Esophagus (tissue), 2 donors: ENCODE results near the gene CCS. TPM values are rescaled to one million over a fixed set of nuclear protein-coding genes. Genes with fewer than 3 reads are reported as not detected.
"Not testable (repeated sequence)": the region's sequence is repeated elsewhere in the genome, so short reads cannot be mapped to it uniquely, and the experiment has no call there.

Experiments used
- H3K27ac ChIP-seq, 2 donors: one replicate each; pipeline ENCODE4 v1.5.1; 2013; ENCODE audit warnings: low read depth in 2 of 2, mild to moderate bottlenecking in 2 of 2, inconsistent platforms in 1 of 2, low read length in 1 of 2, moderate library complexity in 1 of 2
- H3K27me3 ChIP-seq, 2 donors: one replicate each; pipeline ENCODE4 v1.6.1; 2013; ENCODE audit warnings: low read length in 2 of 2, control low read depth in 1 of 2, mild to moderate bottlenecking in 1 of 2; ENCODE audit not compliant: insufficient read depth in 2 of 2, control insufficient read depth in 1 of 2
- H3K36me3 ChIP-seq, 2 donors: one replicate each; pipeline ENCODE4 v1.6.1; 2013; ENCODE audit warnings: low read length in 1 of 2; ENCODE audit not compliant: control insufficient read depth in 2 of 2, insufficient read depth in 2 of 2
- H3K4me1 ChIP-seq, 2 donors: one replicate each; pipeline ENCODE4 v1.6.1; 2013; ENCODE audit warnings: low read length in 1 of 2; ENCODE audit not compliant: control insufficient read depth in 2 of 2, insufficient read depth in 2 of 2
- H3K4me3 ChIP-seq, 2 donors: one replicate each; pipeline ENCODE4 v1.5.1; 2013; ENCODE audit warnings: low read length in 2 of 2, mild to moderate bottlenecking in 2 of 2, low read depth in 1 of 2, moderate library complexity in 1 of 2
- H3K9me3 ChIP-seq, 2 donors: one replicate each; pipeline ENCODE4 v1.6.1; 2013; ENCODE audit warnings: mild to moderate bottlenecking in 2 of 2, low read depth in 1 of 2, low read length in 1 of 2, moderate library complexity in 1 of 2; ENCODE audit not compliant: control insufficient read depth in 2 of 2, insufficient read depth in 1 of 2
- WGBS, 2 donors: extraction: QIAGEN DNeasy Blood & Tissue Kit; methylation state at CpG; one replicate each; pipeline ENCODE4 v1.1.7; 2013; 5-methylcytosine and 5-hydroxymethylcytosine counted together
- polyA plus RNA-seq, 2 donors: library from polyadenylated mRNA; stranded (reverse); fragments of 200-250 nt; gene quantifications; one replicate each; pipeline ENCODE4 v1.2.3, GENCODE V29; 2013
- donor health status: healthy with polysubstance abuse.
- donor health status: Bipolar disorder and iron deficiency.

Gene CCS
- polyA plus RNA-seq: 10 to 100 TPM; 27.9 to 39.8 TPM

DNA sequence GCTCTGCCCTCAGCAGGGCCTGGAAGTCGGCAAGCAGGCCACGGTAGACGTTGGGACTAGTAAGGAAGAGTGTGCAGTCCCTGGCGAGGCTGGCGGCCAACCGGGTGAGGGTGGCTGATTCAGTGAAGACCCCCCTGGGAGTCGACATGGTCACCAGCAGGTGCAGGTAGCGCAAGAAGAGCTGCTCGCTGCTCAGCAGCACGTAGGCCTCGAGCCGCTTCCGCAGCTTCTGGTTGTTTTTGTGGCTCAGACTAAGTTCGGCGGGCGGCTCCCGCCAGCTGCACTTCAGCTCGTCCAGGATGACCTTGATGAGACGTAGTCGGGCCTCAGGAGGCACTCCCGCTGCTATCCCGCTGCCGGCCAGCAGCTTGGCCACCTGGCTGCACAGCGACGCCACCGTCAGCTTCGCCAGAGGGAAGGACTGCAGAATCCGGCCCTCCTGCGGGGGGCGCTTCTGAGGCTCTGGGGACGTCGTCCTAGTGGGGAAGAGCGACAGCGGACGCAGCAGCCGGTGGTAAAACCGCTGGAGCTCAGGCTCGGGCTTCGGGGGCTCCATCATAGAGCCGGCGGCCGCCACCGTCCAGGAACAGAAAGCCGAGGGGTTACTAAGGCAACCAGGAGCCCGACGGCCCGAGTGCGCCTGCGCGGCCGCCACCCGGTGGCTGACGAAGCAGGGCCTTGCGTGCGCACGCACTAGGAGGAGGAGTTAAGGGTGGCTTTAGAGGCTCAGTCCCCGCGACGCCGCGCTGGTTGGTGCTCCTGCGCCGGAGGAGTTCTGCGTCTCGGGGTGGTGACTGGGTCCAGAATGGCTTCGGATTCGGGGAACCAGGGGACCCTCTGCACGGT, at the start of gene CCS, which contains the start of gene CCDC87:
Gene CCS, plus strand, starts transcription at position 729 of the 846 bp plus-strand sequence. Its CDS starts 77 bp downstream, at position 806.
Gene CCDC87, minus strand, starts transcription at position 607 of the 846 bp plus-strand sequence. Its CDS starts 48 bp downstream, at position 559.
- WGBS, 2 donors: 15 to 16% methylated on average over 68 of the region's 68 CpGs
- H3K27me3 ChIP-seq: no peaks in the 10 kb centered on the region
- peak within 1 kb of the TSS; percentile 72 to 85 for H3K27ac ChIP-seq
- H3K9me3 ChIP-seq: no peaks in the 10 kb centered on the region
- peaks cover 2 to 21% of the 10 kb centered on the region in 2 donors for H3K4me1 ChIP-seq
- no peaks in the 10 kb centered on the region for H3K36me3 ChIP-seq
- H3K4me3 ChIP-seq: peak within 1 kb of the TSS; percentile 56 to 63

DNA sequence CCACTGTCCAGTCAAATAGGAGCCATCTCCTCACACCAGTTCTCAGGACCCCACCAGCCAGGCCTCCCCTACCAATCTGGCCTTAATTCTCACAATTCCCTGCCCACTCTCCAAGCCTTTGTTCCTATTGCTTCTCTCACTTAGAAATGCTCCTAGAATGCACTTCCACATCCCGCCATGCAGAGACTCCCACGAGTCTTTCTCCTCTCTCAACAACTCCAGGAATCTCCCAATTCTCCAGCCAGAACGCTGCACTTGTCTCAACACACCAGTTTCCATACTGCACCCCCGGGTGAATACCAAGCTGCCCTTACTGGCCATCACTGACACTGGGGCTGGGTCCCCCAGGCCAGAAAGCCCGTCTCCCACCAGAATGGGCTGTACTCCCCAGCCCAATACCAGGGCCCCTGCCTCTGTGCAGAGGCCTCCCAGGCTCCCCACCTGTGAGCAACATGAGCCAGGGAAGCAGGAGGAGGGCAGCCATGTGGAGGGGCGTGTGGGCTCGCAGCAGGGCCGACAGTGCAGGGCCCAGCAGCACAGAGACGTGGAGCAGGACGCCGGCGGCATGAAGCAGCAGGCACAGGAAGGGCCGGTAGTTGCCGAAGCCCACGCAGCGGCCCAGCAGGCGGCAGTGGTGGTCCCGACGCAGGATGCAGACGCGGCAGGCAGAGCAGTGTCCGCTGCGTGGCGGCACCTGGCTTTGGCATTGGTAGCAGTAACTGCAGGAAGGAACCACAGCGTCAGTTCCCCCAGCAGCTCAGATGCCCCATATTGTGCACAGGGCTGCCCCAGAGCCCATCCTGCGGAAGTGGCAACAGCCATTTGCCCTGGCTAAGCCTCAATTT, 49.5 kb upstream of the CCS start:
- 46 to 51% methylated on average over 26 of the region's 26 CpGs for WGBS, 2 donors
- Histone ChIP-seq H3K4me3 (no peak overlapping the region), H3K27me3 (no peaks in the 10 kb centered on the region), H3K27ac (peak overlapping the region; percentile 37 to 41), H3K4me1 (peaks cover 0 to 7% of the 10 kb centered on the region in 2 donors), H3K36me3 (peaks cover 6 to 25% of the 10 kb centered on the region in 2 donors), H3K9me3 (no peaks in the 10 kb centered on the region)

- H3K27me3 ChIP-seq, H3K9me3 ChIP-seq, H3K27ac ChIP-seq, H3K4me3 ChIP-seq, H3K4me1 ChIP-seq: not testable (repeated sequence)
- WGBS, 2 donors: 59 to 65% methylated on average over 14 of the region's 14 CpGs
- H3K36me3 ChIP-seq: peaks cover 6 to 20% of the 10 kb centered on the region in 2 donors
These were observed 48.0 kb upstream of the CCS start for GRCh38 chr11:66544952-66545351.

GRCh38 chr11:66545701-66546367, 47.2 kb upstream of the CCS start, which contains the start of gene ZDHHC24:
Gene ZDHHC24, minus strand, starts transcription at chr11:66546048. Its CDS starts 45 bp downstream, at chr11:66546003.
- Histone ChIP-seq H3K4me1 (peaks cover 0 to 7% of the 10 kb centered on the region in 2 donors), H3K9me3 (no peaks in the 10 kb centered on the region), H3K27me3 (no peaks in the 10 kb centered on the region), H3K27ac (peak within 1 kb of the TSS; percentile 72 to 75), H3K36me3 (peaks cover 6 to 18% of the 10 kb centered on the region in 2 donors), H3K4me3 (peak within 1 kb of the TSS; percentile 59 to 87)
- WGBS, 2 donors: 0 to 1% methylated on average over 64 to 71 of the region's 71 CpGs

- H3K4me1 ChIP-seq: peaks cover 0 to 7% of the 10 kb centered on the region in 2 donors
- WGBS, 2 donors: 2% methylated on average over 37 of the region's 37 CpGs
These were observed 46.5 kb upstream of the CCS start, which contains the start of gene ACTN3 for GRCh38 chr11:66546368-66546965. Gene ACTN3, plus strand, starts transcription at chr11:66546903. Its CDS starts 35 bp downstream, at chr11:66546938.

DNA sequence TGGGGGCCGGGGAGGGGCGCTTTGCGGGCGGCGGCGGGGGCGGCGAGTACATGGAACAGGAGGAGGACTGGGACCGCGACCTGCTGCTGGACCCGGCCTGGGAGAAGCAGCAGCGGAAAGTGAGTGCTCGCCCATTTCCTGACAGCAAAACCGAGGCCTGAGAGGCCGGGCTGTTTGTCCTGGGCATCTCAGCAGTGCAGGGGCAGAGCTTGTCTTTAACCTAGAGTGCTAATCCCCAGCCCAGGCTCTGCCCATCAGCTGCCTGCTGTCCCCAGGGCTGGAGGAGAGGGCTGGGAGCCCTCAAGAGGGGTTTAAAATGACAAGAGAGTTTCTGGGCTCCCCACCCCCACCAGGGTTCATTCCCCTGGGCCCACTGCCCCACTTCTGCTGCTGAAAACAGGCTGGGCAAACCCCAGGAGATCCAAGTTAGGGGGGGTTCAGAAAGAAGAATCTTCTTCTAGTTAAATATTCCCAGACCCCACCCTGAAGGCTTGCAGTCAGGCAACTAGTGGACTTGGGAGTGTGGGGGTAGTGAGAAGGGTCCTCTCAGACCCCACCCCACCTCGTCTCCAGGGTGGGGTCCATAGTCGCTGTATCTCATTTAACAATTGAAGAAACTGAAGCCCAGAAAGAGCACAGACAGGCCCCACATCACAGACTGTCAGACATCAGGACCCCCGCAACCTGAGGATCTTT, 45.9 kb upstream of the CCS start:
- peak overlapping the region in 1 of 2 donors; percentile 87 for H3K4me3 ChIP-seq
- peak overlapping the region in 1 of 2 donors; percentile 15 for H3K27ac ChIP-seq
- H3K36me3 ChIP-seq: peaks cover 2 to 10% of the 10 kb centered on the region in 2 donors
- no peaks in the 10 kb centered on the region for H3K27me3 ChIP-seq
- WGBS, 2 donors: 34 to 38% methylated on average over 17 to 18 of the region's 18 CpGs
- no peaks in the 10 kb centered on the region for H3K9me3 ChIP-seq
- H3K4me1 ChIP-seq: peaks cover 0 to 7% of the 10 kb centered on the region in 2 donors

More at GRCh38 chr11:66546368-66546965, 46.5 kb upstream of the CCS start, which contains the start of gene ACTN3:
- Histone ChIP-seq H3K27ac (peak within 1 kb of the TSS; percentile 72 to 75), H3K9me3 (no peaks in the 10 kb centered on the region), H3K27me3 (no peaks in the 10 kb centered on the region), H3K36me3 (peaks cover 6 to 16% of the 10 kb centered on the region in 2 donors), H3K4me3 (peak within 1 kb of the TSS; percentile 59 to 87)

- Histone ChIP-seq H3K27ac (no peak overlapping the region), H3K36me3 (peaks cover 0 to 5% of the 10 kb centered on the region in 2 donors), H3K4me3 (no peak overlapping the region), H3K4me1 (peaks cover 0 to 7% of the 10 kb centered on the region in 2 donors), H3K27me3 (no peaks in the 10 kb centered on the region), H3K9me3 (no peaks in the 10 kb centered on the region)
- 49 to 50% methylated on average over 5 of the region's 5 CpGs for WGBS, 2 donors
These were observed 45.3 kb upstream of the CCS start for GRCh38 chr11:66547662-66548009.

DNA sequence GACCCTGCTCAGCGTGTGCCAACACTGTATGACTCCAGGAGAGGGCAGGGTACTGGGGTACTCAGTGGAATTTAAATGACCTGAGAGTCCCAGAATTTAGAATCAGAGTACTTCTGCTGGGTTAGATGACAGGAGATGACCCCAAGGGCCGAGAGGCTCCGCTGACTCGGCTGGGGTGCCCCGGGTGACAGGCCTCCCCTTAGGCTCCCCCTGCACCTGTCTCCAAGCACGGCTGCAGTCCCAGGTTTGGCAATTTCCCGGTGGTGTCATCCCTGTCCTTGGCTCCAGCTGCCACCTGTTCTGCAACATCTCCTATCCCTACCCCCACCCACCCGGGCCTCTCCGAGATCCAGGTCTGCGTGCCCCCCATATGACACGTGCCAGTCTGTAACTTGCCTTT, 44.9 kb upstream of the CCS start:
- WGBS, 2 donors: 47 to 51% methylated on average over 11 of the region's 11 CpGs
- Histone ChIP-seq H3K27me3 (no peaks in the 10 kb centered on the region), H3K36me3 (peaks cover 0 to 5% of the 10 kb centered on the region in 2 donors), H3K9me3 (no peaks in the 10 kb centered on the region), H3K4me1 (peaks cover 0 to 7% of the 10 kb centered on the region in 2 donors), H3K4me3 (no peak overlapping the region), H3K27ac (no peak overlapping the region)
